DOHH2 (cell line): ENCODE measurements around the gene AUTS2.

Experiments
- H3F3A ChIP-seq: fragments of 200-600 bp; sonication (generic), shearing (Covaris generic); 2 replicates; pipeline ENCODE4 v1.6.0; 2016; ENCODE audit warnings: antibody characterized with exemption, mild to moderate bottlenecking; ENCODE audit not compliant: control insufficient read depth, insufficient read depth
- H3K27ac ChIP-seq: fragments of 200-600 bp; sonication (generic); 2 replicates; pipeline ENCODE4 v1.5.1; 2014; ENCODE audit warnings: low read depth, mild to moderate bottlenecking, low read length, moderate library complexity
- H3K27me3 ChIP-seq: fragments of 200-600 bp; sonication (generic); 2 replicates; pipeline ENCODE4 v1.6.1; 2014; ENCODE audit warnings: mild to moderate bottlenecking, low read length, mixed read lengths; ENCODE audit not compliant: control insufficient read depth
- H3K36me3 ChIP-seq: fragments of 200-600 bp; sonication (generic); 2 replicates; pipeline ENCODE4 v1.6.1; 2014; ENCODE audit warnings: mild to moderate bottlenecking, low read length, moderate library complexity, mixed read lengths; ENCODE audit not compliant: control insufficient read depth
- H3K4me1 ChIP-seq: fragments of 200-600 bp; sonication (generic); 2 replicates; pipeline ENCODE4 v1.6.1; 2014; ENCODE audit warnings: mild to moderate bottlenecking, low read length, mixed read lengths; ENCODE audit not compliant: control insufficient read depth
- H3K4me2 ChIP-seq: fragments of 200-600 bp; sonication (generic); 2 replicates; pipeline ENCODE4 v1.6.0; 2014; ENCODE audit warnings: mild to moderate bottlenecking, low read length, moderate library complexity
- H3K4me3 ChIP-seq: fragments of 200-600 bp; sonication (generic); 2 replicates; pipeline ENCODE4 v1.5.1; 2014; ENCODE audit warnings: mild to moderate bottlenecking, low read length, mixed read lengths
- H3K79me2 ChIP-seq: fragments of 200-600 bp; sonication (generic); 2 replicates; pipeline ENCODE4 v1.6.1; 2014; ENCODE audit warnings: mild to moderate bottlenecking, low read length, mixed read lengths; ENCODE audit not compliant: control insufficient read depth
- H3K9me2 ChIP-seq: fragments of 200-600 bp; sonication (generic); replicated peaks from 2 replicates; pipeline ENCODE4 v1.6.1; 2014; ENCODE audit warnings: mild to moderate bottlenecking, low read length, mixed read lengths; ENCODE audit not compliant: control insufficient read depth
- H3K9me3 ChIP-seq: fragments of 200-600 bp; sonication (generic); 2 replicates; pipeline ENCODE4 v1.6.1; 2014; ENCODE audit warnings: antibody characterized with exemption, low read length, mixed read lengths; ENCODE audit not compliant: control insufficient read depth, insufficient read depth
- H4K20me1 ChIP-seq: fragments of 200-600 bp; sonication (generic); 2 replicates; pipeline ENCODE4 v1.6.0; 2014; ENCODE audit warnings: low read depth, mild to moderate bottlenecking, antibody characterized with exemption, low read length, moderate library complexity; ENCODE audit not compliant: control insufficient read depth, insufficient read depth
- EZH2phosphoT487 ChIP-seq: fragments of 200-600 bp; sonication (generic); IDR thresholded peaks from 2 replicates; pipeline ENCODE4 v1.6.1; 2017; ENCODE audit warnings: borderline replicate concordance, mild to moderate bottlenecking, antibody characterized with exemption, low read length, moderate library complexity, mixed read lengths
- TF ChIP-seq, protein P1 (sequence below): fragments of 200-600 bp; sonication (generic); IDR thresholded peaks from one replicate; pipeline ENCODE4 v1.5.1; 2014; ENCODE audit warnings: antibody characterized with exemption, mild to moderate bottlenecking, low read depth, low read length; ENCODE audit not compliant: poor library complexity, severe bottlenecking

The AUTS2 gene

DNA sequence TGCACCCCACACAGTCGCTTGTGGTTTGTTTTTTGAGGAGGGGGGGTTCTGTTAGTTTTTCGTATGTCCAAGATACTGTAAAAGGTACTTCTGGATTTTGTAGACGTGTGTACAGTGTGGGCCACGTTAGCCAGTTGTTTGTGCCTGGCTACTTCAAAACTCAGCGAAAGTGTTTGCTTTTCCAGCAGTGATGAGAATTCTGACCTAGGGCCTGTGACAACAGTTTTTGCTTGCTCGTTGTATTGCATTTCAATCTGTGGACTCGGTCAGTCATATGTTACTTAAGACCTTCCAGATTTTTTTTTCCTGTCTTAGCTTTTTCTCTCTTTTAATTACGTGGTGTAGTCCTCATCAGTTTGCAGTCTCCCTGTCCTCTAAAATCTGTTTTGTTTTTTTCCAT, 1194.8 kb downstream of the AUTS2 start:
- Histone ChIP-seq H3K27ac (no peak overlapping the region), H3K4me2 (no peak overlapping the region), H3K4me1 (no peaks in the 10 kb centered on the region), H3K9me2 (no peaks in the 10 kb centered on the region), H3K4me3 (no peak overlapping the region), H3K79me2 (no peaks in the 10 kb centered on the region), H3K36me3 (peaks cover 48% of the 10 kb centered on the region), H3F3A (0 out of 2 replicates have a peak, but pooled peaks cover 5% of the 10 kb centered on the region), H4K20me1 (no peaks in the 10 kb centered on the region), H3K9me3 (no peaks in the 10 kb centered on the region), H3K27me3 (no peaks in the 10 kb centered on the region)
- TF ChIP-seq EZH2phosphoT487, result no peak
- TF ChIP-seq, protein P1, sequence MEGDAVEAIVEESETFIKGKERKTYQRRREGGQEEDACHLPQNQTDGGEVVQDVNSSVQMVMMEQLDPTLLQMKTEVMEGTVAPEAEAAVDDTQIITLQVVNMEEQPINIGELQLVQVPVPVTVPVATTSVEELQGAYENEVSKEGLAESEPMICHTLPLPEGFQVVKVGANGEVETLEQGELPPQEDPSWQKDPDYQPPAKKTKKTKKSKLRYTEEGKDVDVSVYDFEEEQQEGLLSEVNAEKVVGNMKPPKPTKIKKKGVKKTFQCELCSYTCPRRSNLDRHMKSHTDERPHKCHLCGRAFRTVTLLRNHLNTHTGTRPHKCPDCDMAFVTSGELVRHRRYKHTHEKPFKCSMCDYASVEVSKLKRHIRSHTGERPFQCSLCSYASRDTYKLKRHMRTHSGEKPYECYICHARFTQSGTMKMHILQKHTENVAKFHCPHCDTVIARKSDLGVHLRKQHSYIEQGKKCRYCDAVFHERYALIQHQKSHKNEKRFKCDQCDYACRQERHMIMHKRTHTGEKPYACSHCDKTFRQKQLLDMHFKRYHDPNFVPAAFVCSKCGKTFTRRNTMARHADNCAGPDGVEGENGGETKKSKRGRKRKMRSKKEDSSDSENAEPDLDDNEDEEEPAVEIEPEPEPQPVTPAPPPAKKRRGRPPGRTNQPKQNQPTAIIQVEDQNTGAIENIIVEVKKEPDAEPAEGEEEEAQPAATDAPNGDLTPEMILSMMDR, result no peak

DNA sequence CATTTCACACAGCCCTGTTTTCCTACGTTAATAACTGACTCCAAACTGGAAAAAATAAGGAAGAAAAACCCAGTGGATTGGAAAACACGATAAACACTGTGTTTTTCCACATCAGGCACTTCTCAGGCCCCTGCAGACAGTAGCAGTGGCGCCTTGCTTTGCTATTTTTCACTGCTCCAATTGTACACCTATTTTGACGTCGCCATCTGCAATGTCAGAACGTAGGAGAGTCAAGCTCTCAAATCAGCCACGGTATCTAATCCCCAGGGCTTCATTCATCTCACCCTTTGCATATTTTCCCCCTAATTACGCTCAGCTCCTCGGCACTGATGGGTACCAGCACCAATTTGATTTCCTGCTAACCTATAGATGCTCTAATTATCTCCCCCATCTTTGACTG, 1195.5 kb downstream of the AUTS2 start:
- Histone ChIP-seq H3K36me3 (peaks cover 43% of the 10 kb centered on the region), H3F3A (0 out of 2 replicates have a peak, but pooled peaks cover 5% of the 10 kb centered on the region), H3K4me2 (no peak overlapping the region), H3K9me3 (no peaks in the 10 kb centered on the region), H3K79me2 (no peaks in the 10 kb centered on the region), H3K4me3 (no peak overlapping the region), H4K20me1 (no peaks in the 10 kb centered on the region), H3K27me3 (no peaks in the 10 kb centered on the region), H3K27ac (no peak overlapping the region), H3K4me1 (no peaks in the 10 kb centered on the region), H3K9me2 (no peaks in the 10 kb centered on the region)
- TF ChIP-seq EZH2phosphoT487, result no peak
- TF ChIP-seq, protein P1, result no peak

DNA sequence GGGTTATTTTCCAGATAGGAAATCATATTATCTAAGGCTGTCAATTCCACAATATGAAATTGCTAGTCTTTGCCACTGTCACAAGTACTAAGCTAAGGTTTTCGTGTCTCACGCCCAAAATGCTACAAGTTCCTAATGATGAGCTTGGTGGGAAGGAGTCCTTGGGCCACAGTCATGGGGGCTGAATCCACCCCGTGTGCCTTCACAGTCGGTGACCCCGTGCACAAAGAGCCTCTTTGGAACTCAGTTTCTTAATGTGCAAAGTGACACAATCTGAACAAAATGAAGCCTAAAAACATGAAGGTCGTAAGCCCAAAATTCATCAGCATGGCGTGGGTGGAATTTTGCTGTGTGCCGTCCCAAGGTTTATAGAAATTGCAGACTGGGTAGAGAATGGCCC, 1196.7 kb downstream of the AUTS2 start:
- no peak overlapping the region for H3K4me3 ChIP-seq
- peaks cover 8% of the 10 kb centered on the region; the same call in 1 of the 2 replicates for H3K9me3 ChIP-seq
- H3K9me2 ChIP-seq, result no peaks in the 10 kb centered on the region
- H3K4me2 ChIP-seq, result no peak overlapping the region
- no peaks in the 10 kb centered on the region for H3K4me1 ChIP-seq
- H4K20me1 ChIP-seq, result no peaks in the 10 kb centered on the region
- no peaks in the 10 kb centered on the region for H3K27me3 ChIP-seq
- no peaks in the 10 kb centered on the region for H3K79me2 ChIP-seq
- no peak overlapping the region for H3K27ac ChIP-seq
- no peak for TF ChIP-seq EZH2phosphoT487
- TF ChIP-seq, protein P1, result no peak
- H3K36me3 ChIP-seq, result peaks cover 32% of the 10 kb centered on the region
- H3F3A ChIP-seq, result 0 out of 2 replicates have a peak, but pooled peaks cover 5% of the 10 kb centered on the region

DNA sequence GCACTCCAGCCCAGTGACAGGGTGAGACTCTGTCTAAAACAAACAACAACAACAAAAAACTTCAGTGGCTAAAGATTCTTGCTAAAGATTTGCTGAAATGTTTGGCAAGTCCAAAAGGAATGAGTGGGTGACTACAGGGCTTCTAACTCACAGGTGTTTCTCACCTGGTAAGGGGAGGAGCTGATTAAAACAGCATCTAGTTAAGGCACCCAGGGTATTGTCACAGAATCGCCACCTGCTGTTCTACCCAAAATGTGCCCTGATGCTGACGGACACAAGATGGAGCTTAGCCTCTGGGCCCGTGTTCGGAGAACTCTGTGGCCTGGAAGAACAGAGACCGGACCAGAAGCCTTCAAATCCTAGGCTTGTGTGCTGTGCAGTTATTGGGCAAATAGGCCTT, 1197.7 kb downstream of the AUTS2 start:
- Histone ChIP-seq H3K4me2 (no peak overlapping the region), H3K36me3 (peaks cover 22% of the 10 kb centered on the region), H3K79me2 (no peaks in the 10 kb centered on the region), H3K9me2 (no peaks in the 10 kb centered on the region), H3K27me3 (no peaks in the 10 kb centered on the region), H3K9me3 (peaks cover 14% of the 10 kb centered on the region; the same call in 1 of the 2 replicates), H3K27ac (no peak overlapping the region), H3K4me1 (no peaks in the 10 kb centered on the region; the same call in 1 of the 2 replicates), H3K4me3 (no peak overlapping the region), H3F3A (0 out of 2 replicates have a peak, but pooled peaks cover 5% of the 10 kb centered on the region), H4K20me1 (no peaks in the 10 kb centered on the region)
- TF ChIP-seq EZH2phosphoT487, result no peak
- TF ChIP-seq, protein P1, result no peak
